HCT116 (cell line): ENCODE measurements around the gene CDH16.

Experiments used
- CTCF ChIP-seq, 3 experiments: fragments of 200-600 bp in 1 of 3; sonication (generic) in 1 of 3; IDR thresholded peaks in 2 of 3; conservative IDR thresholded peaks in 1 of 3; 2 replicates each; pipeline ENCODE4 v1.5.1; 2012 to 2017; ENCODE audit warnings: low read depth in 2 of 3, low read length in 2 of 3, antibody characterized with exemption in 1 of 3, borderline replicate concordance in 1 of 3, control low read depth in 1 of 3, mild to moderate bottlenecking in 1 of 3, mixed read lengths in 1 of 3, mixed run types in 1 of 3, moderate library complexity in 1 of 3; ENCODE audit not compliant: insufficient read depth in 1 of 3
- FOSL1 ChIP-seq: IDR thresholded peaks from 2 replicates; pipeline ENCODE4 v1.6.1; 2012; ENCODE audit warnings: low read depth
- POLR2A ChIP-seq: IDR thresholded peaks from 2 replicates; pipeline ENCODE4 v1.7.0; 2011; ENCODE audit warnings: borderline replicate concordance; ENCODE audit not compliant: insufficient read depth, insufficient read length; ENCODE audit errors: extremely low read depth

- TF ChIP-seq CTCF (IDR thresholded peaks at IDR 0.05 in 2 of 3, conservative IDR thresholded peaks at IDR 0.05 in 1 of 3; ENCODE audit: borderline replicate concordance in 1 of 3, insufficient read depth in 1 of 3, low read depth in 2 of 3, low read length in 2 of 3) (no peak), POLR2A (no peak), FOSL1 (no peak)
Measured at GRCh38 chr16:66911801-66912200, 6.9 kb downstream of the CDH16 start.
